GM12864 (cell line): Measurements from ENCODE around the gene NAXE.
"Not testable (repeated sequence)": the region's sequence is repeated elsewhere in the genome, so short reads cannot be mapped to it uniquely, and the experiment has no call there.

Experiments
- DNase-seq: peaks from one replicate; pipeline ENCODE4 v3.0.0-alpha.2; 2011; ENCODE audit warnings: low read depth
- H3K4me3 ChIP-seq: 2 replicates; pipeline ENCODE4 v1.5.1; 2011; ENCODE audit warnings: mild to moderate bottlenecking, low read depth, low read length, control low read depth
- TF ChIP-seq, protein P1 (sequence below): IDR thresholded peaks from 2 replicates; pipeline ENCODE4 v1.5.1; 2011; ENCODE audit warnings: low read depth, mild to moderate bottlenecking, moderate library complexity, low read length, control low read depth, inconsistent platforms; ENCODE audit errors: missing control alignments

NAXE gene

GRCh38 chr1:156549831-156550230 is 41.7 kb upstream of the NAXE start:
- TF ChIP-seq, protein P1, sequence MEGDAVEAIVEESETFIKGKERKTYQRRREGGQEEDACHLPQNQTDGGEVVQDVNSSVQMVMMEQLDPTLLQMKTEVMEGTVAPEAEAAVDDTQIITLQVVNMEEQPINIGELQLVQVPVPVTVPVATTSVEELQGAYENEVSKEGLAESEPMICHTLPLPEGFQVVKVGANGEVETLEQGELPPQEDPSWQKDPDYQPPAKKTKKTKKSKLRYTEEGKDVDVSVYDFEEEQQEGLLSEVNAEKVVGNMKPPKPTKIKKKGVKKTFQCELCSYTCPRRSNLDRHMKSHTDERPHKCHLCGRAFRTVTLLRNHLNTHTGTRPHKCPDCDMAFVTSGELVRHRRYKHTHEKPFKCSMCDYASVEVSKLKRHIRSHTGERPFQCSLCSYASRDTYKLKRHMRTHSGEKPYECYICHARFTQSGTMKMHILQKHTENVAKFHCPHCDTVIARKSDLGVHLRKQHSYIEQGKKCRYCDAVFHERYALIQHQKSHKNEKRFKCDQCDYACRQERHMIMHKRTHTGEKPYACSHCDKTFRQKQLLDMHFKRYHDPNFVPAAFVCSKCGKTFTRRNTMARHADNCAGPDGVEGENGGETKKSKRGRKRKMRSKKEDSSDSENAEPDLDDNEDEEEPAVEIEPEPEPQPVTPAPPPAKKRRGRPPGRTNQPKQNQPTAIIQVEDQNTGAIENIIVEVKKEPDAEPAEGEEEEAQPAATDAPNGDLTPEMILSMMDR, result no peak
- H3K4me3 ChIP-seq, result no peak overlapping the region
- DNase-seq, result no peak

- DNase-seq, result no peak
- TF ChIP-seq, protein P1, result no peak
- no peak overlapping the region for H3K4me3 ChIP-seq
These were observed 41.2 kb upstream of the NAXE start for GRCh38 chr1:156550346-156550745.

- DNase-seq, result no peak
- TF ChIP-seq, protein P1, result no peak
These were observed 40.4 kb upstream of the NAXE start for GRCh38 chr1:156551066-156551643.

GRCh38 chr1:156551869-156552268 is 39.7 kb upstream of the NAXE start:
- H3K4me3 ChIP-seq, result no peak overlapping the region
- DNase-seq, result no peak
- TF ChIP-seq, protein P1, result no peak

More at GRCh38 chr1:156551066-156551643, 40.4 kb upstream of the NAXE start:
- H3K4me3 ChIP-seq, result no peak overlapping the region

DNA sequence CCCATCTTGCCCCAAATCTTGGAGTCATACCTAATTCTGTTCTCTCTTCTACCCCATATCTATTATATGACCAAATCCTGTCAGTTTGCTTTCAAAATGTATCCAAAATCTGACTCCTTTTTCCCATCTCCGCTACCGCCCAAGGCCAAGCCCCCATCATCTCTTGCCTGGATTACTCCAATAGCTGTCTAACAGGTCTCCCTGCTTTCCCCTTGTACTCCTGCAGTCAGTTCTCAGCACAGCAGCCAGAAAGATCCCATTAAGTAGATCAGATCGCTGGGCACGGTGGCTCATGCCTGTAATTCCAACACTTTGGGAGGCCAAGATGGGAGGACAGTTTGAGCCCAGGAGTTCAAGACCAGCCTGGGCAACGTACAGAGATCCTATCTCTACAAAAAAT is 39.1 kb upstream of the NAXE start:
- no peak overlapping the region for H3K4me3 ChIP-seq
- TF ChIP-seq, protein P1, result no peak
- DNase-seq, result no peak

DNA sequence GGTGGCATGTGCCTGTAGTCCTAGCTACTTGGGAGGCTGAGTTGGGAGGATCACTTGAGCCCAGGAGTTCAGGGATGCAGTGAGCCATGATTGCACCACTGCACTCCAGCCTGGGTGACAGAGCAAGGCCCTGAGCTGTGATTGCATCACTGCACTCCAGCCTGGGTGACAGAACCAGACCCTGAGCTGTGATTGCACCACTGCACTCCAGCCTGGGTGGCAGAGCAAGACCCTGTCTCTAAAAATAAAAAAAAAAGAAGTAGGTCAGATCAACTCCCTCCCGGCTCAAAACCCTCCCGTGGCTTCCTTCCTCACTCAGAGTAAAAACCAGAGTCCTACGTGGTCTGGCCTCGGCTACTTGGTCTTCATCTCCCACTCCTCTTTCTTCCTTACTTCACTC is 38.6 kb upstream of the NAXE start:
- not testable (repeated sequence) for DNase-seq, H3K4me3 ChIP-seq

GRCh38 chr1:156553860-156554485 is 37.6 kb upstream of the NAXE start:
- DNase-seq, result no peak
- no peak overlapping the region for H3K4me3 ChIP-seq
- TF ChIP-seq, protein P1, result no peak
